ENCODE data around the gene OGDH. TPM values are rescaled to one million over a fixed set of nuclear protein-coding genes. Genes with fewer than 3 reads are reported as not detected.
"Not testable (repeated sequence)": the region's sequence is repeated elsewhere in the genome, so short reads cannot be mapped to it uniquely, and the experiment has no call there.

Gene OGDH
- polyA plus RNA-seq, 3 donors, result 87.9 to 96.6 (median 96.4) TPM

GRCh38 chr7:44699598-44699997 is 93.2 kb downstream of the OGDH start:
- DNase-seq, result not testable (repeated sequence)

- no peak for DNase-seq
Measured at GRCh38 chr7:44700322-44700721, 93.9 kb downstream of the OGDH start.

GRCh38 chr7:44703391-44703790 is 97.0 kb downstream of the OGDH start:
- not testable (repeated sequence) for DNase-seq

- DNase-seq, result no peak
Measured at GRCh38 chr7:44703921-44704320, 97.5 kb downstream of the OGDH start.

GRCh38 chr7:44705434-44705833 is 99.0 kb downstream of the OGDH start:
- DNase-seq, result no peak

- no peak for DNase-seq
Measured at GRCh38 chr7:44706788-44707557, 100.5 kb downstream of the OGDH start.

- no peak for DNase-seq
Measured at GRCh38 chr7:44707558-44708230, 101.3 kb downstream of the OGDH start.

- no peak for DNase-seq
Measured at GRCh38 chr7:44709011-44709915, 102.8 kb downstream of the OGDH start.

- no peak for DNase-seq
Measured at GRCh38 chr7:44709945-44710596, 103.6 kb downstream of the OGDH start.

GRCh38 chr7:44711528-44711927 is 105.1 kb downstream of the OGDH start:
- DNase-seq, result no peak

- no peak for DNase-seq
Measured at GRCh38 chr7:44712012-44712411, 105.6 kb downstream of the OGDH start.

GRCh38 chr7:44713141-44713540 is 106.7 kb downstream of the OGDH start:
- DNase-seq, result no peak

GRCh38 chr7:44713680-44714335 is 107.4 kb downstream of the OGDH start:
- no peak for DNase-seq

GRCh38 chr7:44716205-44716604 is 109.8 kb downstream of the OGDH start:
- DNase-seq, result no peak

- no peak for DNase-seq
Measured at GRCh38 chr7:44720301-44720700, 113.9 kb downstream of the OGDH start.

- no peak for DNase-seq
Measured at GRCh38 chr7:44724276-44724675, 117.8 kb downstream of the OGDH start.

GRCh38 chr7:44726250-44726649 is 119.8 kb downstream of the OGDH start:
- not testable (repeated sequence) for DNase-seq

GRCh38 chr7:44727158-44727936 is 120.9 kb downstream of the OGDH start:
- DNase-seq, result no peak

GRCh38 chr7:44727937-44728262 is 121.5 kb downstream of the OGDH start:
- no peak for DNase-seq

- DNase-seq, result no peak
Measured at GRCh38 chr7:44729949-44730590, 123.6 kb downstream of the OGDH start.

All from renal pelvis (tissue), 4 donors.